GM18861 (cell line): Measurements from ENCODE around the gene NBPF8.
"Not testable (repeated sequence)": the region's sequence is repeated elsewhere in the genome, so short reads cannot be mapped to it uniquely, and the experiment has no call there.

ENCODE experiments used
- ATAC-seq: cut with Tn5 transposase; IDR thresholded peaks from one replicate; pipeline ENCODE4 v1.9.1; 2021; ENCODE audit not compliant: unreplicated experiment

NBPF8 gene, protein sequence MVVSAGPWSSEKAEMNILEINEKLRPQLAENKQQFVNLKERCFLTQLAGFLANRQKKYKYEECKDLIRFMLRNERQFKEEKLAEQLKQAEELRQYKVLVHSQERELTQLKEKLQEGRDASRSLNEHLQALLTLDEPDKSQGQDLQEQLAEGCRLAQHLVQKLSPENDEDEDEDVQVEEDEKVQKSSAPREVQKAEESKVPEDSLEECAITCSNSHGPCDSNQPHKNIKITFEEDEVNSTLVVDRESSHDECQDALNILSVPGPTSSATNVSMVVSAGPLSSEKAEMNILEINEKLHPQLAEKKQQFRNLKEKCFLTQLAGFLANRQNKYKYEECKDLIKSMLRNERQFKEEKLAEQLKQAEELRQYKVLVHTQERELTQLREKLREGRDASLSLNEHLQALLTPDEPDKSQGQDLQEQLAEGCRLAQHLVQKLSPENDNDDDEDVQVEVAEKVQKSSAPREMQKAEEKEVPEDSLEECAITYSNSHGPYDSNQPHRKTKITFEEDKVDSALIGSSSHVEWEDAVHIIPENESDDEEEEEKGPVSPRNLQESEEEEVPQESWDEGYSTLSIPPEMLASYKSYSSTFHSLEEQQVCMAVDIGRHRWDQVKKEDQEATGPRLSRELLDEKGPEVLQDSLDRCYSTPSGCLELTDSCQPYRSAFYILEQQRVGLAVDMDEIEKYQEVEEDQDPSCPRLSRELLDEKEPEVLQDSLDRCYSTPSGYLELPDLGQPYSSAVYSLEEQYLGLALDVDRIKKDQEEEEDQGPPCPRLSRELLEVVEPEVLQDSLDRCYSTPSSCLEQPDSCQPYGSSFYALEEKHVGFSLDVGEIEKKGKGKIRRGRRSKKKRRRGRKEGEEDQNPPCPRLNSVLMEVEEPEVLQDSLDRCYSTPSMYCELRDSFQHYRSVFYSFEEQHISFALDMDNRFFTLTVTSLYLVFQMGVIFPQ

DNA sequence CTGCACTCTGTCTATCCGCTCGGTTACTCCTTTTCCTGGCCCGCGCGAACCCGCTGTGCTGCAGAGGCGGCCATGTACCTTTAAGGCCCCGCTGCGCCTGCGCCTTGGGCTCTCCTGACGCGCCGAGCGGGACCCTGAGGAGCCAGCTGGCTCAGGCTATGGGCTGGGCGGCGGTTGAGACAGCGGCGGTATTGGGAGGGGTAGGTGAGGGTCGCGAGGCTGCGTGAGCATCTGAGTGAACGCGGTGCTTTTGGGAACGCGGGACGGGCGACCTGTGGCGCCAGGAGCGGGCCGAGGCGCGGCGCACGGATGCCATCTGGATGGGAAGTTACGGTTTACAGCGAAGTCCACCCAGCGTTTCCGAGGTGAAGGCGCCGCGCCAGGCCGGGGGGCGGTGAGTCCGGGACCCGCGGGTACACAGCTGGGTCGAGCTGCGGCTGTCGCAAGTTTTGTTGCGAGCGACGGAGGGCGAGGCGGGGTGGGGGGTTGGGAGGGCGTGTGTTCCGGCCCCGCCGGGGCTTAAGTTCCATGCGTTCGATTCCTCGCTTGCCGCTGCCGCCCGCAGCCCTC is at the start of gene NBPF8:
Gene NBPF8 (plus strand): TSS at position 125 of the 570 bp plus-strand sequence. CDS start 21,488 bp downstream, outside the sequence.
- peak; percentile 97 for ATAC-seq

DNA sequence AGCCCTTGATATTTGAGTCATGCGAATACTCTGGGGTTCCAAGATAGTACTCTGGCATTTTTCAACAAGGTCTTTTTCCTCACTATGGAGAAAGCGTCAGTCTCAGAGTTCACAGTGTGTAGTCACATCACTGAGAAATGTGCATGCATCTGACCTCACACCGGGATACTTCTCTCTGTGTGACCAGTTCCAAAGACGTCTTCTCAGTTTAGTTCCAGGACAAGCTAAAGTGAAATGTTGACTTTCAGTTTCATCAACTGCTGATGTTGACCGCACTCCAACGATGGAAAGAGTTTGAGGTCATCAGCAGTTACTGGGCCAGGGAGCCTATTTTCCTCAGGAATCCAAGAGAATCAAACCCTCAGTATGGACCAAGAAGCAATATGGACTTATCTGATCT is 47.1 kb upstream of the NBPF8 start:
- not testable (repeated sequence) for ATAC-seq

DNA sequence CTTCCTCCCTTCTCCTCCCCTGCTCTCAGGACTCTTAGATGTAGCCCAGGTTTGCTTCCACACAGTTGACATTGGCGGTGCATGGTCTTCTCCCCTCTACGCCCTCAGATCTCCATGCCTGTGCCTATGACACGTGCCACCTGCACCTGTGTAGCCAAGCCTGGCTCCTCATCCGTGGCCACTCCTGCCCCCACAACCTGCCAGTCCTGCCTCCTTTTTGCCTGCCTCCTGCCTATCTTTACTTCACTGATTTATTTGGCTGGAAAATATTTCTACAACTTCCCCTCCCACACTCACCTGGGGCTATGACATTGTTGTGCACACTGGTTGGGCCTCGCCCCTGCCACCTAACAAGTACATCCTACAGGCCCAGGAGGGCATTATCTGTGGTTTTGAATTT is 28.2 kb upstream of the NBPF8 start:
- not testable (repeated sequence) for ATAC-seq

DNA sequence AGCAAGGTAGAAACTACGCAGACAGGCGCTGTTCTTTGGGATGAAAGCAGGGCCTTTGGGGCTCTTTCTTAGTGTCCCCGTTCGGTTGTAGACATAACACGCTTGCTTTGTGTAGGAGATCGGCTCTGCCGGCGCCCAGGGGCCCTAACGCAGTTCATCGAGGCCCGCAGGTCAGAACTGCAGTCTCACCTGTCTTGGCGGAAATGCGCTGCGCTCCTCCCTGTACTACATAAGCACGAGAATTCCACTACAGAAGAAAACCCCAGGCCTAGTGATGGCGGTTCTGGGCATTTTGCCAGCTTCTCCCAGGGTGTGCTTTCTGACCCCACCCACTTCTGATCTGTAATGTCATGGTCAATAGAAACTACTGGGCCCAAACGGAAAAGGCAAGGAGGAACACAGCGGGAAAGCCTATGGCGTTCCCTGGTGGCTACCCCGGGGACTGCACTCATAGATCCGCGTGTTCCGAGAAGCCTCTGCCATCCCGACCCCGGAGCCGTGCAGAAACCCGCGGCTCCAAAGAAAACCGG is 26.2 kb upstream of the NBPF8 start:
- not testable (repeated sequence) for ATAC-seq

DNA sequence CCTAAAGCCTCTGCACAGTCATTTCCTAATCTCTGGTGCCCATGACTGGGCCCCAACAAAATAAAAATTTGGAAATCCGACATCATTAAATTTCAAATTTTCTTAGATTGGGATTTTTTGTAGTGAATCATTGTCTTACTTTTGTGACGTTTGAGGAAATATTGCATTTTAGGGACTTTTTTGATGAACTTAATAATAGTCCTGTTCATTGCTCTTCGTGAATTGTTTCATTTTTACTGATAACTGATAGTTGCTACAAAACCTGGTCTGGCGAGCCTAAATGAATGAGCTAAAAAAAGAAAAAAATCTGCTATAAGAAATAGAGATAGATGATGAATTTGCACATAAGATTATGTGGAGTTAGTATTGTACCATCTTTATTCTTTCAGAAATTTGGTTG is 23.5 kb upstream of the NBPF8 start:
- ATAC-seq: not testable (repeated sequence)

DNA sequence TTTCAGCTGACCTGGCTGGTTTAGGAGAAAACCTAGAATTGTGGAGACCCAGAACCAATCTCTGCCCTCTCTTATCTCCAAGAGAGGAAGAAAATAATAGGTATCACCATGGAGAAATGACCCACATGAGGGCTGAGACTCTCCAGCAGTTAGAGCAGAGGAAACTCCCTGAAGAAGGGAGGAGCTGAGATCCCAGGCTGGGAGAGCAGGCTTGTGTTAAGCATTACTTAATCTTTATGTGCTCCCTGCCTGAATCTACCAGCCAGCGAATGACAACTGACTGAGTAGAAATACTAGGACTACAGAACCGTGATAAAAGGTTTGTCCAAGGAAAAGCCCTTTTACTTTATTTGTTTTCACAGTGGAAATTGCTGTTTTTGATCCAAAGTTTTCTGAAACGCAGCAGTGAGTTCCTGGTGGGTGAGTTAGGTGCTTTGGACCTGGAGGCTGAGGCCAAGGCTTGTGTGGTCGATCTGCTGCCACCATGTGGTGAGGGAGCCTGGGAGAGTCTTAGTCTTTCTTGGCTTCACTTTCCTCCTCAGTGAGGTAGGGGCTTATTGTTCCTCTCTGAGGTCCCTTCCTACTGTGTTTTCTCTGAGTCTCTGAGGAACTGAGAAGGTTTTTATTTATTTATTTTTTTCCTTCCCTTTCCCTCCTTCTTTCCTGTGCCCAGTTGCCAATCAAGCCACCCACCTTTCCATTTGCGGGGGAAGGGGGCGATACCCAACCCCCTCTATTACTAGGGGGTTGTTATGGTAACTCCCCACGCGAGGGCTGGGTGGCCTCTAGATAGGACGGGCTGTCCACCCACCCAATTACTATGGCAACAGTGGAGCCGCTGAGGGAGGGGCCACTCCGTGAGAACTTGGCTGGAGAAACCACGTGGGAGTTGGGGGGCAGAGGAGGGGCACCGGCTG is 21.3 kb upstream of the NBPF8 start:
- not testable (repeated sequence) for ATAC-seq

DNA sequence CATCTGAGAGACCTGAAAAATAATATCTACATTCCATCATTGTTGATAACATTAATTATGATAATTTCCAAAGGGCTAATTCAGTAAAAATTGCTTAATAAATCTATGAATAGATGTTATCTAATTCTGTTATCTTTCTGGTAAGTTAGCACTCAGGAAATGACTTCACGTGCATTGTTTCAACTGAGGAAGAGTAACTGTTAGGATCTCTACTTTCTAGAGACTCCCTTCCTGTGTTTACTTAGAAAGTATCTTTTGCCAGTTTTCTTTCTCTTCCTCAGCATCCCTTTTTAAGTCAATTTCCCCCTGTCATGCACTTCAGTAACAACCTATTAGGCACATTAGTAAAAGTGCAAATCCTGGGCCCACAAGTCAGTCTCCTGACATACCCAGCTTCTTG is 9.5 kb upstream of the NBPF8 start:
- not testable (repeated sequence) for ATAC-seq

DNA sequence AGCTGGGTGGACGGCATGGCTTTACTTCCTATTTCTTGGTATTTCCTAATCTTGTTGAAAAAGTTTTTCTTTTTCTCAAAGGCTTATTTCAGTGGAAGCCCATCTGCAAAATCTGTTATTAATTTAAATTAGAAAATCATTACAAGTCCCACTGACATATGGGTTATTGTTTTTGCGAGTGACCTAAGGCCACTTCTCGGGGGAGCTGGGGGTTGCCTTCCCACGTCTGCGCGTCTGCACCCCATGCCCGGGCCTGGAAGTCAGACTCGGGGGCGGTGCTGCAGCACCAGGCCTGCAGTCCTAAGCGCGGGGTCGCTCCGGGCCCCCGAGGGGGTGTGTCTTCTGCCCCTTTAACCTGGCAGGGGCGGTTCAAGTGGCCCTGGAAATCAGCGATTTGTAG is 384 bp upstream of the NBPF8 start:
- peak; percentile 20 for ATAC-seq

DNA sequence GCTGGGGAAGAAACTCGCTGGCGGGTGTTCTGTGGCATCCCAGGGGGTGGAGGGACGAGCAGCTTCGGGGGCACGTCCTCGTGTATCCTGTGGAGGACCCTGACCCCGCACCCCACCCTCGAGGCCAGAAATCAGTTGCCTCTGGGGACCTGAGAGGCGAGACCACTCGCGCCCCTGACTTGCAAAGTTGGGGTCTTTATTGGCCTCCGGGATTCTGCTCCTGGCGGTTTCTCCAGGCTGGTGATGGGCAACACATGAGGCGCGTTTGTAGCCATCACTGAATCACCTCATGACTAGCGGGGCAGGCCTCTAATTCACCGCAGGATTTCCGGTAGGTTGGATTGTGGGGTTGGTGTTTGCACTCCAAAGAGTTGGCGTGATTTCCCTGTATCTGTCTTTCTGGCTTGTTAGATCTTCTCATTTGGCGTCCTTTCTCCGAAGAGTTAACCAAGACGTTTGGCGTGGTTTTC is 692 bp downstream of the NBPF8 start:
- not testable (repeated sequence) for ATAC-seq

DNA sequence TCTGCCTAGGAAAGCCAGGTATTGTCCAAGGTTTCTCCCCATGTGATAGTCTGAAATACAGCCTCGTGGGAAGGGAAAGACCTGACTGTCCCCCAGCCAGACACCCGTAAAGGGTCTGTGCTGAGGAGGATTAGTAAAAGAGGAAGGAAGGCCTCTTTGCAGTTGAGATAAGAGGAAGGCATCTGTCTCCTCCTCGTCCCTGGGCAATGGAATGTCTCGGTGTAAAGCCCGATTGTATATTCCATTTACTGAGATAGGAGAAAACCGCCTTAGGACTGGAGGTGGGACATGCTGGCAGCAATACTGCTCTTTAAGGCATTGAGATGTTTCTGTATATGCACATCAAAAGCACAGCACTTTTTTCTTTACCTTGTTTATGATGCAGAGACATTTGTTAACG is 10.2 kb downstream of the NBPF8 start:
- ATAC-seq: not testable (repeated sequence)

DNA sequence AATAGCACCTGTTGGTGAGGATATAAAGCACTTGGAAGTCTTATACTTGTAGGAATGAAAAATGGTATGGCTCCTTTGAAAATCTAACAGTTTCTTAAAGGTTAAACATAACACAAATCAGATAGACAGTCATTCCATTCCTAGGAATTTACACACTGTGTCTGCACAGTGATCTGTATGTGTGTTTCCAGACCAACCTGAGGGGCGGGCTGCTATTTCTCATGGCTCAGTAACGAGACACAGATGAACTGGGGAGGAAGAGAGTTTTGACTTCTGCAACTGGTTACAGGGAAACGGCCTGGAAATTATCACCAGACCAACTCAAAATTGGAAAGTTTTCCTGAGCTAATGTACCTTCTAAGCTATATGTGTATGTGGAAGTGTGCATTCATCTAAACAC is 16.8 kb downstream of the NBPF8 start:
- ATAC-seq: not testable (repeated sequence)

DNA sequence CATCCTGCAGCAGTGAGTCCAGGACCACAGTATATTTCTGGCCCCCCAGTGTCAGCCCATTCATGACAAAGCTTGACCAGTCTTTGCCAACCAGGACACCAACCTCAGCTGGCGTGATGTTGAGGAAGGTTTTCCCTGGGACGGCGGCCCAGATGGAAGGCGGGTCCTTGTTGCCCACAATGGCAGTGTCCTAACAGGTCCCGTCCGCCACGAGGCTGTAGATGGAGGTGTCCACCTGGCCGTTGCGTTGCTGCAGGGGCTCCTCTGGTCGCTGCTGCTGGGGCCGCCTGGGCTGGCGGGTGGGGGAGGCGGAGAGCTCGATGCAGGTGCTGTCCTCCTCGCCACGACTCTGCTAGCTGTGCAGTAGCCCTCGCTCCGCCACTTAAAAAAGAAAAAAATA is 19.0 kb downstream of the NBPF8 start:
- ATAC-seq: not testable (repeated sequence)

DNA sequence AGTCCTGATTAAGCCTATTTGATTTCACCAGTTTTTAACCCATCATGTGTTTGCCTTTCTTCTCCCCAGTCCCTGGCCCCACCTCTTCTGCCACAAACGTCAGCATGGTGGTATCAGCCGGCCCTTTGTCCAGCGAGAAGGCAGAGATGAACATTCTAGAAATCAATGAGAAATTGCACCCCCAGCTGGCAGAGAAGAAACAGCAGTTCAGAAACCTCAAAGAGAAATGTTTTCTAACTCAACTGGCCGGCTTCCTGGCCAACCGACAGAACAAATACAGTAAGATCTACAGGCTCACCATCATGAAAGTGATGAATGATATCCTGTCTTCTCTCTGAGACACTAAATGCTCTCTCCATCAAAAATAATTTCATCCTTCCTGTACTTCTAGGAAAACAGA is 34.3 kb downstream of the NBPF8 start:
- not testable (repeated sequence) for ATAC-seq
